Karpas-422 (cell line): ENCODE measurements around the gene PRDM16. TPM values are rescaled to one million over a fixed set of nuclear protein-coding genes. Genes with fewer than 3 reads are reported as not detected.

Source experiments
- DNase-seq: peaks from one replicate; pipeline ENCODE4 v3.0.0-alpha.2; 2015
- H2AFZ ChIP-seq: fragments of 200-600 bp; sonication (generic); 2 replicates; pipeline ENCODE4 v1.6.1; 2014; ENCODE audit warnings: antibody characterized with exemption, low read length, mixed read lengths
- H3K27ac ChIP-seq: fragments of 200-600 bp; sonication (generic); 2 replicates; pipeline ENCODE4 v1.5.1; 2014; ENCODE audit warnings: mild to moderate bottlenecking, low read length, moderate library complexity
- H3K27me3 ChIP-seq: fragments of 200-600 bp; sonication (generic); 2 replicates; pipeline ENCODE4 v1.6.1; 2014; ENCODE audit warnings: low read length, mixed read lengths
- H3K36me3 ChIP-seq: fragments of 200-600 bp; sonication (generic); 2 replicates; pipeline ENCODE4 v1.6.1; 2014; ENCODE audit warnings: low read length, mixed read lengths; ENCODE audit not compliant: insufficient read depth
- H3K4me1 ChIP-seq: fragments of 200-600 bp; sonication (generic); 2 replicates; pipeline ENCODE4 v1.6.1; 2014; ENCODE audit warnings: mild to moderate bottlenecking, low read length, mixed read lengths
- H3K4me2 ChIP-seq: fragments of 200-600 bp; sonication (generic); 2 replicates; pipeline ENCODE4 v1.6.1; 2014; ENCODE audit warnings: low read length, low read depth, mild to moderate bottlenecking; ENCODE audit not compliant: poor library complexity, severe bottlenecking
- H3K4me3 ChIP-seq: fragments of 200-600 bp; sonication (generic); 2 replicates; pipeline ENCODE4 v1.5.1; 2014; ENCODE audit warnings: mild to moderate bottlenecking, antibody characterized with exemption, low read length, mixed read lengths
- H3K79me2 ChIP-seq: fragments of 200-600 bp; sonication (generic); 2 replicates; pipeline ENCODE4 v1.6.1; 2014; ENCODE audit warnings: mild to moderate bottlenecking, low read length, mixed read lengths
- H3K9ac ChIP-seq: fragments of 200-600 bp; sonication (generic); 2 replicates; pipeline ENCODE4 v1.6.0; 2014; ENCODE audit warnings: low read length
- H3K9me2 ChIP-seq: fragments of 200-600 bp; sonication (generic), shearing (Covaris generic); replicated peaks from 2 replicates; pipeline ENCODE4 v1.6.0; 2014; ENCODE audit warnings: mild to moderate bottlenecking, low read length, moderate library complexity; ENCODE audit not compliant: insufficient read depth
- H3K9me3 ChIP-seq: fragments of 300-700, 200-600 bp; sonication (generic); 2 replicates; pipeline ENCODE4 v1.6.1; 2014; ENCODE audit warnings: low read length, mixed read lengths
- H4K20me1 ChIP-seq: fragments of 200-600 bp; sonication (generic); 2 replicates; pipeline ENCODE4 v1.6.1; 2014; ENCODE audit warnings: mild to moderate bottlenecking, antibody characterized with exemption, low read length, low read depth; ENCODE audit not compliant: insufficient read depth
- total RNA-seq: library from RNA; depleted of rRNA; stranded (reverse); fragments of >200 nt; shearing (Covaris generic); gene quantifications from 2 replicates; pipeline ENCODE4 v1.2.3, GENCODE V29; 2014; ENCODE audit warnings: low replicate concordance

PRDM16 gene
- total RNA-seq, 1 experiment from 2014 or later, result not detected

DNA sequence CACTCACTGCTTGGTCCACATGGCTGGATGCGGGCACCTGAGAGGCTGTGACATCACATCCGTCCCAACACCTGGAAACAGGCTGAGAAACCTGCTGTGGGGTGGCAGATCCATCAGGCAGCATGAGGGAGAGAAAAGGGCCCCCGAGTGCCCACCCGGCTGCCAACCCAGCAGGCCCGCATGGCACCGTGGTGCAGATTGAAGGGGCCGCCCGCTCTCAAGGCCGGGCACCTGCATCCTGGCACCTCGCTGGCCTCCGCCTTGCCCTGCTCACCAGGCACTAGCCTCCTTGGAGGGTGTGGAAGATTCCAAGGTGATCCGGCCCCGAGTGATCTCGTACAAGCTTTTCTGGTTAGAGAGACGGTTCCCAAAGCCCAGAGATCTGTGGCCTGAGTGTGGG, 110.5 kb downstream of the PRDM16 start:
- H2AFZ ChIP-seq, result no peak overlapping the region
- no peaks in the 10 kb centered on the region for H3K79me2 ChIP-seq
- H3K36me3 ChIP-seq, result no peaks in the 10 kb centered on the region
- DNase-seq, result no peak
- H3K27ac ChIP-seq, result no peak overlapping the region
- no peaks in the 10 kb centered on the region for H4K20me1 ChIP-seq
- no peak overlapping the region for H3K9ac ChIP-seq
- no peak overlapping the region for H3K4me3 ChIP-seq
- H3K27me3 ChIP-seq, result no peaks in the 10 kb centered on the region
- H3K9me3 ChIP-seq, result peaks cover 18% of the 10 kb centered on the region
- no peak overlapping the region for H3K4me2 ChIP-seq
- H3K9me2 ChIP-seq, result no peaks in the 10 kb centered on the region
- H3K4me1 ChIP-seq, result no peaks in the 10 kb centered on the region

DNA sequence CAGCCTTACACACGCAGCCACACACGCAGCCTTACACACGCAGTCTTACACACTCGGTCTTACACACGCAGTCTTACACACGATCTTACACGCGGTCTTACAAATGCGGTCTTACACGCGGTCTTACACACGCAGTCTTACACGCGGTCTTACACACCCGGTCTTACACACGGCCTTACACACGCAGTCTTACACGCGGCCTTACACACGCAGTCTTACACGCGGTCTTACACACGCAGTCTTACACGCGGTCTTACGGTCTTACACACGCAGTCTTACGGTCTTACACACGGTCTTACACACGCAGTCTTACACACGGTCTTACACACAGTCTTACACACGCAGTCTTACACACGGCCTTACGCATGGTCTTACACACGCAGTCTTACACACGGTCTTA, 111.9 kb downstream of the PRDM16 start:
- Histone ChIP-seq H3K27ac (no peak overlapping the region), H3K9ac (no peak overlapping the region), H3K4me1 (no peaks in the 10 kb centered on the region), H2AFZ (no peak overlapping the region), H3K9me3 (peaks cover 18% of the 10 kb centered on the region), H3K27me3 (no peaks in the 10 kb centered on the region), H3K4me3 (no peak overlapping the region), H4K20me1 (no peaks in the 10 kb centered on the region), H3K4me2 (no peak overlapping the region), H3K79me2 (no peaks in the 10 kb centered on the region), H3K36me3 (no peaks in the 10 kb centered on the region), H3K9me2 (no peaks in the 10 kb centered on the region)
- DNase-seq, result no peak

DNA sequence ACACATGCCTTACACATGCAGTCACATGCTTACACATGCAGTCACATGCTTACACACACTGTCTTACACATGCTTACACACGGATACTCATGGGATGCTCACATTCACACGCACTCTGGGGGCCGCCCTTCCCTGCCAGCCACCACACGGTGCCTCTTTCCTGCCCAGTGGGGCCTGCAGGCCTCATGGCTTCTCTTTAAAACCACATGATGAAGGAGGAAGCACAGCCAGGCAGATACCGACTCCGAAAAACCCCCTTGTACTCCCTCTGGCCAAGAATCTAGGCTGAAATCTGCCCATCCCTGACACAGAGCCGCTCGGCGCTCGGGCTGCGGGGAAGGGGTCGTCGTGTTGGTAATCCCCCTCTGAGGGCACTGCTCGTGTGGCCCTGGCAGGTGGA, 113.0 kb downstream of the PRDM16 start:
- Histone ChIP-seq H3K36me3 (no peaks in the 10 kb centered on the region), H3K27ac (no peak overlapping the region)

DNA sequence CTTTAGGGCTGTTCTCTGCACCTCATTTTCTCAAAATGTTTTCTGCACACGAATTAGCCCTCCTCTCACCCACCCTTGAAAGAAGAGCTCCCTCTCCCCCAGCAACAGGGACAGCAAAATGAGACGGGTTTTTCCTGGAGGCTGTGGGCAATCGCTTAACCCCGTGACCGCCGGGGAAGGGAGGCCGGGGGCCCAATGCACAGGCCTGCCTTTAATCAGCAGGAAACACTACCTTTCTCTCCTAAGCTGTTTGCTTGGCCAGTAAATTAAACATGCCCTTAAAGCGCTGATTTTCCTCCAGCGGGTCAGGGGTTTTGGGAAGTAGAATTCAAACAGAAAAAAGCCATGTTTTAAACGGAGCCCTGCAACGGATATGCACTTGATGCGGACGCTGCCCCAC, 114.4 kb downstream of the PRDM16 start:
- H3K9ac ChIP-seq, result no peak overlapping the region
- no peak overlapping the region for H3K27ac ChIP-seq
- H3K4me2 ChIP-seq, result no peak overlapping the region
- H3K9me3 ChIP-seq, result peaks cover 18% of the 10 kb centered on the region
- no peaks in the 10 kb centered on the region for H4K20me1 ChIP-seq
- DNase-seq, result no peak
- H3K4me1 ChIP-seq, result no peaks in the 10 kb centered on the region
- no peaks in the 10 kb centered on the region for H3K27me3 ChIP-seq
- no peak overlapping the region for H2AFZ ChIP-seq
- no peaks in the 10 kb centered on the region for H3K36me3 ChIP-seq
- H3K79me2 ChIP-seq, result no peaks in the 10 kb centered on the region
- no peak overlapping the region for H3K4me3 ChIP-seq
- no peaks in the 10 kb centered on the region for H3K9me2 ChIP-seq

More for the DNA sequence above, 113.0 kb downstream of the PRDM16 start:
- no peaks in the 10 kb centered on the region for H3K9me2 ChIP-seq
- no peaks in the 10 kb centered on the region for H3K79me2 ChIP-seq
- H2AFZ ChIP-seq, result no peak overlapping the region
- H3K4me3 ChIP-seq, result no peak overlapping the region
- peaks cover 18% of the 10 kb centered on the region for H3K9me3 ChIP-seq
- no peak overlapping the region for H3K9ac ChIP-seq
- no peak overlapping the region for H3K4me2 ChIP-seq
- no peaks in the 10 kb centered on the region for H3K4me1 ChIP-seq
- H3K27me3 ChIP-seq, result no peaks in the 10 kb centered on the region
- no peak for DNase-seq
- H4K20me1 ChIP-seq, result no peaks in the 10 kb centered on the region

DNA sequence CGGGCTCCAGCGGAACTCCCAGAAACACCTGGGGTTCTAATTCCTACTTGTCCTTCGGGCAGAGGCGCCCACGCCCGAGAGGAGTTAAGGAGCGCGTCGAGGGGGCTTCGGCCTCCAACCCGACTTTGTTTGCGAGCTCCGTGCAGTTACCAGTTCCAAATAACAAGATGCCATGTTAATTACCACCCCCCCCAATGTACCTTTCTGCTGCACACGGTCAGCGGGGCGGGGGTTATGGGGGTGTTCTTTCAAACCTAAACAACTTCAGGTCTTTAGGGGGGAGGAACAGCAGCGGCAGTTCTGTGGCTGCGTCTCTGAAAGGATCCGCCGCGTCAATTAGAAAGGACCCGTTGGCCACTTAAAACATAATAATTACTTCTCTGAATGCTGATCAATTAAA, 114.8 kb downstream of the PRDM16 start:
- no peaks in the 10 kb centered on the region for H3K36me3 ChIP-seq
- H3K27me3 ChIP-seq, result no peaks in the 10 kb centered on the region
- H3K9me3 ChIP-seq, result peaks cover 18% of the 10 kb centered on the region
- H3K4me1 ChIP-seq, result no peaks in the 10 kb centered on the region
- no peaks in the 10 kb centered on the region for H3K9me2 ChIP-seq
- H3K4me3 ChIP-seq, result no peak overlapping the region
- no peak overlapping the region for H2AFZ ChIP-seq
- H3K4me2 ChIP-seq, result no peak overlapping the region
- no peak overlapping the region for H3K9ac ChIP-seq
- no peak for DNase-seq
- no peak overlapping the region for H3K27ac ChIP-seq
- no peaks in the 10 kb centered on the region for H4K20me1 ChIP-seq
- no peaks in the 10 kb centered on the region for H3K79me2 ChIP-seq

DNA sequence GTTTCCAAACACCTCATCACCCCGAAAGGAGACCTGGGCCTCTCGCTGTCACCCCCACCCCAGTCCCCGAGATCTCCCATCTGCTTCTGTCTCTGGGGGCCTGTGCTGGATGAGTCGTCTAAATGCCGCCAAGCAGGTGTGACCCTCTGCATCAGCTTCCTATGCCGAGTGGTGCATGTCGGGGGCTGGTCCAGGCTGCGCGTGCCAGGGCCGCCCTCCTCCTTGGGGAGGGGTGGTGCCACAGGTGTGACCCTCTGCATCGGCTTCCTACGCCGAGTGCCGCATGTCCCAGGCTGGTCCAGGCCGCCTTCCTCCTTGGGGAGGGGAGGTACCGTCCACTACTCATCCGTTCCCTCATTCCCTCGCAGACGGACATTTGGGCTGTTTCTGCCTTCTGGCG, 115.7 kb downstream of the PRDM16 start:
- Histone ChIP-seq H3K27me3 (no peaks in the 10 kb centered on the region), H3K9me2 (no peaks in the 10 kb centered on the region), H3K79me2 (no peaks in the 10 kb centered on the region), H3K4me3 (no peak overlapping the region), H3K27ac (no peak overlapping the region), H3K36me3 (no peaks in the 10 kb centered on the region), H2AFZ (no peak overlapping the region), H3K4me2 (no peak overlapping the region), H4K20me1 (no peaks in the 10 kb centered on the region), H3K4me1 (no peaks in the 10 kb centered on the region), H3K9me3 (peaks cover 18% of the 10 kb centered on the region), H3K9ac (no peak overlapping the region)
- no peak for DNase-seq

DNA sequence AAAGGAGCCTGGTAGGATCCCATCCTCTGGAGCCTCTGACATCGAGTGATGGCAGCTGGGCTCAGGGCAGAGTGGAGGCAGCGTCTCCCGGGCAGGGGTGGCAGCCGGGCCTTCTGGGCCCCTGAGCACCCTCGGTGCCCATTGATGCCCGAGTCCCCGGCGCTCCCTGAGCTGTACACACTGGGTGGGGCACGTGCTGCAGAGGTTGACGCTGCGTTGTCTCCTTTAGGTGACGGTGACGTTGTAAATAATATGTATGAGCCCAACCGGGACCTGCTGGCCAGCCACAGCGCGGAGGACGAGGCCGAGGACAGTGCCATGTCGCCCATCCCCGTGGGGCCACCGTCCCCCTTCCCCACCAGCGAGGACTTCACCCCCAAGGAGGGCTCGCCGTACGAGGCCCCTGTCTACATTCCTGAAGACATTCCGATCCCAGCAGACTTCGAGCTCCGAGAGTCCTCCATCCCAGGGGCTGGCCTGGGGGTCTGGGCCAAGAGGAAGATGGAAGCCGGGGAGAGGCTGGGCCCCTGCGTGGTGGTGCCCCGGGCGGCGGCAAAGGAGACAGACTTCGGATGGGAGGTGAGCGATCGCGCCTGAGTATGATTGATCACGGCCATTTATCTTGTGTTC, 117.0 kb downstream of the PRDM16 start:
- H3K36me3 ChIP-seq, result no peaks in the 10 kb centered on the region
- H3K27me3 ChIP-seq, result no peaks in the 10 kb centered on the region

DNA sequence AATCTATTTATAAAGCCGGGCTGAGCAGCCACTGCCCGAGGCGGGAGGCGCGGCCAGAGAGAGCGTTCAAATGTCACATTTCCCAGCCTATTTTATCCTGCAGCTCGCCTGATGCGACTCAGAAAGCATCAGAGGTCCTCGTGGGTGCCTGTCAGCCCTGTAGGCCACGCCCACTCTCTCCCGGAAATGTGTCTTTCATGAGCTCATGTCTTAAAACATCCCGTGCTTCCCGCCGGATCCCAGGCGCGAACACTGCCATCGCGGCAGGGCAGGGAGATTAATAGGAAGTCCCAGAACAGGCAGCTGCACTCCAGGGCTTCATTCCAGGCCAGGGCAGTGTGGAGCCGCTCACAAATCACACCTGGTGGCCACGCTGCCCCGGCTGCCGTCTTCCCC, 117.5 kb downstream of the PRDM16 start:
- Histone ChIP-seq H3K4me1 (no peaks in the 10 kb centered on the region), H3K27me3 (no peaks in the 10 kb centered on the region), H3K4me2 (no peak overlapping the region), H3K9me3 (peaks cover 11% of the 10 kb centered on the region), H3K9ac (no peak overlapping the region), H3K4me3 (no peak overlapping the region), H4K20me1 (no peaks in the 10 kb centered on the region), H3K36me3 (no peaks in the 10 kb centered on the region), H2AFZ (no peak overlapping the region), H3K27ac (no peak overlapping the region), H3K79me2 (no peaks in the 10 kb centered on the region), H3K9me2 (no peaks in the 10 kb centered on the region)
- no peak for DNase-seq

More for the DNA sequence above, 117.0 kb downstream of the PRDM16 start:
- H3K4me1 ChIP-seq, result no peaks in the 10 kb centered on the region
- H3K9me3 ChIP-seq, result peaks cover 16% of the 10 kb centered on the region
- H3K79me2 ChIP-seq, result no peaks in the 10 kb centered on the region
- H3K4me3 ChIP-seq, result no peak overlapping the region
- H3K9ac ChIP-seq, result no peak overlapping the region
- DNase-seq, result no peak
- H3K4me2 ChIP-seq, result no peak overlapping the region
- H3K9me2 ChIP-seq, result no peaks in the 10 kb centered on the region
- no peak overlapping the region for H2AFZ ChIP-seq
- H3K27ac ChIP-seq, result no peak overlapping the region
- H4K20me1 ChIP-seq, result no peaks in the 10 kb centered on the region
